NCI-H2081 treated with DMSO at 0.1 percent for 48 hours (cell line): ENCODE measurements around the gene PRPSAP1.
"Not testable (repeated sequence)": the region's sequence is repeated elsewhere in the genome, so short reads cannot be mapped to it uniquely, and the experiment has no call there.

Experiments
- DNase-seq: peaks from one replicate; lab custom pipeline; 2025; lab: John Stamatoyannopoulos, UW

The PRPSAP1 gene

DNA sequence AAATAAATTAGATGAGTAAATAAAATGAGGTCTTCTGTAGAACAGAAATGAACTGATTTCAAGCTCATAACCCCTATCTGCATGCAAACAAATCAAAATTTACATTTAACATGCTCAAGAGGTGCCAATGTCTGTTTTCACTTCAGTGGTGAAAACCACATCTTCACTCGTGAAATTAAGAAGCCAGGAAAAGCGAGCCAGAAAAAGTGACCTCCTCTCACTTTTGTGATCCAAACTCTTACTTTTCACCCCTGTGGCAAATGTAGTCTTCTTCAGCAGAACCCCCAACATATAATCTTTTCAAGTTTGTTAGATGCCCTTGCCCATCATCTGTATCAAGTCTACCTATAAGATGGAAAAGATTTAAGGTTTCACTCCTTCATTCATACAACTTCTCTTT lies 36.2 kb downstream of the PRPSAP1 start:
- no peak for DNase-seq

DNA sequence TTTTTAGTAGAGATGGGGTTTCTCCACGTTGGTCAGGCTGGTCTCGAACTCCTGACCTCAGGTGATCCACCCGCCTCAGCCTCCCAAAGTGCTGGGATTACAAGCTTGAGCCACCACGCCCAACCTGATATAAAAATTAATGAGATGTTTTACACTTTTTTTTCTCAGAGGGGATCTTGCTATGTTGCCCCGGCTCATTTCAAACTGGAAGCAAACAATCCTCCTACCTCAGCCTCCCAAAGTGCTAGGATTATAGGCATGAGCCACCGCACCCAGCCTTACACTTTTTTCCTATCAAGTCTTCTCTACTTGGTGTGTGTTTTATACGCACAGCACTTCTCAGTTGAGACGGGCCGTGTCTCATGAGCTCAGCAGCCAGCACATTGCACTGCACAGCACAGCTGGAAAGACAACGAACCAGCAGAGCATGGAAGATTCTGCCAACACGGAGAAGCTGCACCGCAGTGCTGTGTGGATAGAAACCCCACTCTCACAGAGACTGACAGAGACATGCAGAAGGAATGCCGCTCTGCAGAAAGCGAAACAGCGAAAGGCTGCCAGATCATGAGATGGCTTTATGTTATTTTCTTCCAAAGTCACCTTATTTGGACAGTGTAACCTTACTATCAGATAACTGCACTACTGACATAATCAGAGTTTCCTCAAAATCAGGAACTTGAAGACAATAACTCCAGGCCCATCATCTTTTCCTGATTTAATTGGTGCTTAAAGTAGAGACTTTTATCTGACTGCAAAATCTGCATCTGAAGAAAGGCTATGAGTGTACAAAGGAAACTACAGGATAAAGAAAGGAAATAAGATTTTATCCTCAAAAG lies 39.1 kb downstream of the PRPSAP1 start:
- DNase-seq = no peak

DNA sequence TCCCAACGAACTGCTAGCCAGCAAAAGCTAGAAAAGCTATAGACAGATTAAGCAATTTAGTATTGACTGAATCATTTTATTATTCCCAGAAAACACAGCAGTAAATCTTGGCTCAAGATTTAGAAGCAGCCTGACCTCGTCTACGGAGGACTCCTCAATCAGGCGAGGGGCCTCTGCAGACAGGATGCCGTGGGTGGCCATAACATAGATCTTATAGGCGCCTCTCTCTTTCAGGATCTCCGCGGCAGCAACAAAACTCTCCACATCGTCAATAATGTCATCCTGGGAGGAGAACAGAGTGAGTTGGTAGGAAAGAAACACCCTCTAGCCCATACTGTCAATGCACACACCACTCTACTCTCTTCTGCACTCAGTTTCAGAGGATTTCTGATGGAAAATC lies 41.0 kb downstream of the PRPSAP1 start:
- DNase-seq = no peak

DNA sequence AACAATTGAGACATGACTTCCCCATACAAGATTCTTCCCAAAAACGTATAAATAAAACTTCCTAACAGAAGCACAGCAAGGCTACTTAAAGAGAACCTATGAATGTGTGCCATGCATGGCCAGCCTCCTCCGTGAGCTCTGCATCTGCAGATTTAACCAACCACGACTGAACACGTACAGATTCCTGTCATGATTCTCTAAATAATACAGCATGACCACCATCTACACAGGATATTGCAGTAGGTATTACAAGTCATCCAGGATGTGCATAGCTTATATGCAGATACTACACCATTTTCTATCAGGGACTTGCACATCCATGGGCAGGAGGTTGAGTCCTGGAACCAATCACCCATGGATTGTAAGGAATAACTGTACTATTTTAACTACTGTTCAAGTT lies 44.3 kb downstream of the PRPSAP1 start:
- no peak for DNase-seq

DNA sequence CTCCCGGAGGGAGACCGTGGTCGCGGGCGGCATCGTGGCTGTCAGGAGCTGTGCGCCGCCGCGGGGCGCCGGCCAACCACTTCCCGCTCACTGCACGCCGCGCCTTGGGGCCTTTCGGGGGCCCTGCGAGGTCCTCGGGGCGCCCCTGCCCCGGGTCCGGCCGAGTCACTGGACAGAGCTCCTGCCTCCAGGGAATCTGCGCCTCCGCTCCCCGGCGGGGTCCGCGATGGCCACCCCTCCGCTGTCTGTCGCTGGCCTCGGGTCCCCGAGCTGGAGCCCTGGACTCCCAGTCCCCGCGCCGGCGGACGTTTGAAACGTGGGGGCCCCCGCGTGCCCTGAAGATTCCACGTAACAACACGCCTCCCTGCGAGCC lies 45.8 kb downstream of the PRPSAP1 start, which contains the start of gene QRICH2:
Gene QRICH2, minus strand, starts transcription at position 311 of the 373 bp plus-strand sequence. Its CDS starts 278 bp downstream, at position 33.
- DNase-seq = no peak

DNA sequence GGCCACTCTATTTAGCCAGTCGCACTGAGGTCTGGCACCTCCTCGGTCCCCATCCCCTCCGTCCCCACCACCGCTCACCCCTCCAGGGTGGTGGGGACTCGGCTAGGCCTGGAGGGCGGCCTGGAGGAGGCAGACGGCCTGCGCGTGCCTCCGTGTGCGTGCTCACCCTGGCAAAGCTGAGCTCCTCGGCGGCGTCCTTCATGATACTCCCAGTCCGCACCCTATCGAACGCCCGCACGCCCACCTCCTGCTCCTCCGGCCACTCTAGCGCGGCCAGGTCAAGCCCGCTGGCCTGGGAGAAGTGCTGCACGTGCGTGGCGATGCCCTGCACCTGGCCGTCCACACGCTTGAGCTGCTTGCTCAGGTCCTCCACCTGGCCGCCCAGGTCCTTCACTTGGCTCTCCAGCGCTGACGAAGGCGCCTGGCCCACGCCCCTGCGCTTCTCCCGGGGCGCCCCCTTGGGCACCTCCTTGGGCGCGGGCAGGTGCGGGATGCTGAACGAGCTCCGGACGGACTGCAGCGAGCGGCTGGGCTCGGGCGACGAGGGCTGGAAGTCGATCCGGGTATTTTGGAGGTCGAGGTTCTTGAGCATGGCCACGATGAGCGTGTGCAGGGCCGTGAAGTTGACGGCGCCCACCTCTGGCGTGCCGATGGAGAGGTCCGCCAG lies 46.3 kb downstream of the PRPSAP1 start:
- DNase-seq = no peak

DNA sequence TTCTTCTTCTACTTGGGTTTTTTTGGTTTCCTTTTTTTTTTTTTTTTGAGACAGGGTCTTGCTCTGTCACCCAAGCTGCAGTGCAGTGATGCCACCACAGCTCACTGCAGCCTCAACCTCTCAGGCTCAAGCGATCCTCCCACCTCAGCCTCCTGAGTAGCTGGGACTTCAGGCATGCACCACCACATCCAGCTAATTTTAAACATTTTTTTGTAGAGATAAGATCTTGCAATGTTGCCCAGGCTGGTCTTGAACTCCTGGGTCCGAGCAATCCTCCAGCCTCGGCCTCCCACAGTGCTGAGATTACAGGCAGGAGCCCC lies 48.6 kb downstream of the PRPSAP1 start:
- not testable (repeated sequence) for DNase-seq

DNA sequence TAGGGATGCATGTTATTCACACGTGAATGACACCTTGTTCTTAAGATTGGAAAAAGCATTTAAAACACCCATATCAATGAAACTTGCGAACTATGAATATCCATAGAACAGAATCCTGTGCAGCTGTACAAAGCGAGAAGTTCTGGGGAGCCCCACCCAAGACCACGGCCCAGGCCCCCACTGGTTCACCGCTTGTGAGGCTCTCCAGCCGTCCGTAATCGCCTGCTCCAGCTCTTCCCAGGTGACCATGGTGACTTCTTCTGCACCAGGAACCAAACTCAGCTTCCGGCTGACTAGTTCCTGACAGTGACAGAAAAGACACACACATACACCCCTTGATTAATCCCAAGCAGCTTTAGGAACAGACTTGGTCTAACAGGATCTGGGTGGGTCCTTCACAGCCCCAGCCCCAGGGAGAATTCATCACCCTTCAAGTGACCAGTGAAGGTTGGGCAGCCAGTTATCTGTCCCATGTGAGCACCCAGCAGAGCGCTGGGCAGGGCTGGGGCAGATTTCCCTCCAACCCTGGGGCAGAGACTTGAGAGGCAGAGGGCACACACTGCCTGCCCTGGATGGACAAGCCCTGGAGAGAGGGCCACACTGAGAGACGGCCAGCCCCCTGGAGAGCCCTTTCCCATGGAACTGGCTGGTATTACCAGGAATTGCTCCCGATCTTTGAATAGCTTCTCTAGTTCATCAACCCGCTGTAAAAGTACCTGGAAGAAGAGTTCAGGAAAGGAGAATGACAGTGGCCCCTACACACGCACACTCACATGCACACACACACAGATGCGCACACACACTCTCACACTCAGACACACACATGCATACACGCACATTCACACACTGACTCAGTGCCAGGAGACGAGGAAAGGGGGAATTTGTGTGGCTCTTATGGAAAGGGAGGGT lies 49.2 kb downstream of the PRPSAP1 start:
- no peak for DNase-seq

DNA sequence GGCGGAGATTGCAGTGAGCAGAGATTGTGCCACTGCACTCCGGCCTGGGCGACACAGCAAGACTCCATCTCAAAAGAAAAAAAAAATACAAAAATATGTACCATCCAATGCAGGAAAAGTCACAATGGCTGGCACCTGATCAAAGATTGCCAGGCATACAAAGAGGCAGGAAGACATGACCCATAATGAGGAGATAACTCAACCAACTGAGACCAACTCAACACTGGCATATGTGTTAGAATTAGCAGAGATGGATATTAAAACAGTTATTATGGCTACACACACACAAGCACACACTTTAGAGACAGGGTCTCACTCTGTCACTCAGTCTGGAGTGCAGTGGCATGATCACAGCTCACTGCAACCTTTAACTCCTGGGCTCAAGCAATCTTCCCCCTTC lies 56.3 kb downstream of the PRPSAP1 start:
- DNase-seq = no peak

DNA sequence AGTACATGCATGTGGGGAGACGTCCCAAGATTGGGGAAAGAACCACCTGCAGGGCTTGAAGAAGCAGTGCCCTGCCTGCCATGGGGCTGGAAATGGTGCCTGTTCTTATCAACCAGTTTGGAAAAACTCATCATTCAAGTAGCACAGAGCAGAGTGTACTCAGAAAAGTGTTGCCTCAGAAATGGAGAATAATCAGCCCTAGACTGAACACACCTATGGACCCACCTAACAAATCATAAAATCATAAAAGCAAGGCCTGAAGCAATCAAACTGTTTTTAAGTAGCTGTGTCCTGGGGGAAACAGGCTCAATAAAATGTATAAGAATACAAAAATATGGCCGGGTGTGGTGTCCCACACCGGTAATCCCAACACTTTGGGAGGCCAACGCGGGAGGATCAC lies 56.8 kb downstream of the PRPSAP1 start:
- no peak for DNase-seq

DNA sequence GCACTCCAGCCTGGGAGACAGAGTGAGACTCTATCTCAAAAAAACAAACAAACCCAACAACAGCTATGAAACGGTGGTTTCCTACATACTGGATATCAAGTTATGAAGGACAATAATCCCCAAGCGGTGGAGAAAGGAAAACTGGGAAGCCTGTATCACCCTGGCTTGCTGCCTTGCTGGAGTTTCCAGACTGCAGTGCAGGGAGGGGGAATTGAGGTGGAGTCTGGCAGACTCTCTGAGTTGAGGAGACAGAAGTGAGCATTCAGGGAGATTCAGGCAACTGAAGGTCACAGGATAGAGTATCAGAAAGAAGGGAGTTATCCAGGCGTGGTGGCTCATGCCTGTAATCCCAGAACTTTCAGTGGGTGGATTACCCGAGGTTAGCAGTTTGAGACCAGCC lies 57.5 kb downstream of the PRPSAP1 start:
- no peak for DNase-seq

DNA sequence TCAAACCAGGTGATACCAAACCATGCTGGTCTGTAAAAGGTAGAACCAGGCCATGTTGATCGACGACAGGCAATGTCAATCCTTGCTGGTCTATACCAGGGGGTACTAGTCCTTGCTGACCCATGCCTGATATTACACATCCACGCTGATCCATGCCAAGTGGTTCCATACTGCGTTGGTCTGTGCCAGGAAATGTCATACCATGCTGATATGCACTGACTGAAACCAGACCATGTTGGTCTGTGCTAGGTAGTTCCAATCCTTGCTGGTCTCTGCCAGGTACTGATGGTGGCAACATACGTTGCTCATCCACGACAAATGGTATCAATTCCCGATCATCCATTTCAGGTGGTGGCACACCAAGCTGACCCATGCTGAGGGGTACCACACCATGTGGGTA lies 60.6 kb downstream of the PRPSAP1 start:
- no peak for DNase-seq

DNA sequence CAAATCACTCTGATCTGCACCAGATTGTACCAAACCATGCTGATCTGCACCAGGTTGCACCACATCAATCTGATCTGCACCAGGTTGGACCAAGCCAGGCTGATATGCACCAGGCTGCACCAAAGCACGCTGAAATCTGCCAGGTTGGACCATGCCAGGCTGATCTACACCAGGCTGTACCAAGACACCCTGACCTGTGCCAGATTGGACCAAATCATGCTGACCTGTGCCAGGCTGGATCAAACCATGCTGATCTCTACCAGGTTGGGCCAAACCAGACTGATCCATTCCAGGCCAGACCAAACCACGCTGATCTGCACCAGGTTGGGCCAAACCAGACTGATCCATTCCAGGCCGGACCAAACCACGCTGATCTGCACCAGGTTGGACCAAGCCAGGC lies 61.1 kb downstream of the PRPSAP1 start:
- no peak for DNase-seq

DNA sequence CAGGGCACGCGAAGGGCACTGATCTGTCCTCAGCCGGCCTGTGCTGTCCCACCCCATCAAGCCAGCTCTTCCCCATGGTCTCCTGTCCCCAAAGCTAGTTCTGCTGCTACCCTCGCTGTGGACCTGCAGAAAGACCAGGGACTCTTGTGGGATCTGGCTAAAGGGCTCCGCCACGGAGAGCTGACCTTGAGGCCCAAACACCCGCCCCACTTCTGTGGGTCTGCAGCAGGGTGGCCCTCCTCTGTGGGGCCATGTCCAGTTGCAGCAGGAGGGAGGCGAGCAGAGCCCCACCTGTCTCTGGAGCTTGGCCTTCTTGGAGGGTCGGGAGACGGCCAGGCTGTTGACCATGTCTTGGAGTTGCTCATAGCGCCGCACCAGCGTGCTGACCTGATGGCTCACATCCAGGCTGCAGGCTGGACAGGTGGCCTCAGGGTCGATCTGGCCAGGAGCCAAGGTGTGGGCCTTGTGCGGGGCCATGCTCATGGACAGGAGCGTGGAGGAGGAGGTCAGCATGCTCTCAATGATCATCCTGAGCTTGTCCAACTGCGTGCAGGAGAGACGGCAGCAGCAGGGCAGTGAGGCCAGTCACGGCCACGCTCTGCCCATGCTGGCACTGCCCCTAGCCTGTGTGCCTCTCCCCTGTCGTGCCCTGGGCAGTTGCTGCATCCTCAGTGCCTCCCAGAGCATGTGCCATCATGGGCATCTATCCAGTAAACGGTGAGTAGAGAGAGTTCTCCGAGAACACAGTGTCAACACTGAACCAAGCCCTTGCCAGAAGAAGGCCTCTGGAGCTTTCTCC lies 71.9 kb downstream of the PRPSAP1 start:
- no peak for DNase-seq

DNA sequence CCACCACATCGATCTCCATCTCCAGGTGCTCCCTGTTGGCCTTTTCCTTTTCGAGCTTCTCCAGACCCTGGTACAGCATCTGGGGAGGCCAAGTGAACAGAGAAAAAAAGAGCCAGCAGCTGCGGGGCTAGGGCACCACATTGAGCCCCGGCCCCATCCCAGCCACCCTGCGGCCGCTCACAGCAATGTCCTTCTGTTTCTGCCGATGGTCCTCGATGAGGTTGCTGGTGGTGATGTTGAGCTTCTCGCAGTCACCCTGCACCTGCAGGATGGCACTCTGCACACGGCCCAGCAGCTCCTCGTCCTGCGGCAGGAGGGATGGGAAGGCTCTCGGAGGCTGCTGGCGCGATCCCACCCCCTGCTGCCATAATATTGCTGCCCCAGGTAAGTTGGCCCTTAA lies 73.1 kb downstream of the PRPSAP1 start:
- DNase-seq = no peak

DNA sequence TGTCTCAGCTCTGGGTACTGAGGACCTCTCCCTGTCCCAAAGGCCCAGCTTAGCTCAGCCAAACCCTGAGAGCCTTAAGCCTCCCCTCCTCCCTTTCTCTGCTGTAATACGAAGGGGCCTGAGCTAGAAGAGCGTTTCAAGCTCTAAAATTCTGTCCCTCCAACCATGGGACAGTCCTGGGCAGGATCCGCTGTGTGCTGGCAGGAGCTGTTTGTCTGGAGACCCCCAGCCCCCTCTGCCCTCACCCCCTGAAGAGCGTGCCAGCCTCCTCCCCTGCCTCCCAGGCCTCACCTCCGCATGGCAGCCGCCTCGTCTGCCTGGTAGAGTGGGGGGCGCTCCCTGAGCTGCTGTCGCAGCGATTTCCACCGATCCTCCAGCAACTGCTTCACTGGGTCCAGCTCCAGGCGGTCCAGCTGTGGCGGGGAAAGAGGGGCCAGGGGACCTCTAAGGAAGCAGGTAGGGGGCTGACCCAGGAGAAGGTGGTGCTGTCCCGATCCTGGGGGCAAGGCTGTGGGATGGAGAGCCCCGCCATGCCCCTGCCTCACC lies 73.9 kb downstream of the PRPSAP1 start:
- DNase-seq = no peak

DNA sequence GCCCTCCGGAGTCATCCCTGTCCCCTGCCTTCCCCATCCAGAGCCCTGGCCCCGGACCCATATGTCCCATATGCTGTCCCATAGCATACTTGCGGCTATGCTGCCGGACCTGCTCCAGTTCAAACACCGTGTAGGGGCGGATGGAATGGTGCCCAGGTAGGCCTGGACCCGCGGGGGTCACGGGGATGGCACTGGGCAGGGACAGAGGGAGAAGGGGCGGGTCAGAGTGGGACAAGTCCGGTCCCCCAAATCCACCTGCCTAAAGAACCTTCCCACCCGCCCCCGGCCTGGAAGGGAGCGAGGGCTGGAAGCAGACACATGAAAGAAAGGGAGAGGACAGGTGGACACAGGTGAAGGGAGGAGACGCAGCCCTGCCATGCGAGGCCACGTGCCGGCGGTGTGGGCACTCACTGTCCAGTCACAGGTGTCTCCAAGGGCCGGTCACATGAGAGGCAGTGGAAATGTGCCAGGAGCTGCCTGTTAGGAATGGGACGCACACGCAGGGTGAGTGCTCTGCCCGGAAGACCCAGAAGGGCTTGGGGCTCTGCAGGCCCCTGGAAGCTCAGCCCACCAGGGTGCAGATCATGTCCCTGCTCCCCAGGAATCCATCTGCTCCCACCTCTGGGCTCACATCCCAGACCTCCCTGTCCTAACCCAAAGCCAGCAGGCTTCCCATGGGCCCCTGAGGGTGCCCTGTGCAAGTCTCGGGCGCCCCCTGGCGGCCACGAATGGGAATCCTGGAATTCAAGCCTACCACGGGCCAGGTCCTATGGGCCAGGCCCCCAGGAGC lies 74.6 kb downstream of the PRPSAP1 start:
- no peak for DNase-seq

DNA sequence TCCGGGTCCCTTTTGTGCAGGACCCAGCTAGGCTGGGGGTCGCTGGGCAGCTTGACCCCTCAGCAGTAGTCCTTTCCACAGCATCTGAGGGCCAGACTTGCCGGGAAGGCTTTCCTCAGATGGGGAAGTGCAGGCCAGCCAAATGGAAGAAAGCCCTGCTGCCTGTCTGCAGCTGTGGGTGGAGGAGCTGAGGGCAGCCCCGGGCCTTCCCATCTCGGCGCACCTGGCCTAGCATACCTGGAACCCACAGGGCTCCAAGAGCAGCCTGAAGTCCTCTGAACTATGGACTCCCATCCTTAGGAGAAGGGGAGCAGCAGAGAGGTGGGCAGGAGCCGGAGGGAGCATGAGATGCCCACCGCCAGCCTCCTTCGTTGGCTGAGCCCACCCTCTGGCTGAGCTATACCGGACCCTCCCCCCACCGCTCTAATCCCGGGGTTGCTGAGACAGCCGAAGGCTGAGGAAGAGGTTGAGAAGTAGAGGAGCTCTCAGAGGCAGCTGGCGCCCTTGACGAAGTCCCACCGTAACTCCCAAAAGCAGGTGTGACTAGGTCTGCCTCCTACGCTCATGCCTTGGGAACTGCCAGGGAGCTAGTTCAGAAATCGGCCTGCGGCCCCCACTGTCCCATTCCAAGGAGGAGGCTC lies 75.3 kb downstream of the PRPSAP1 start:
- no peak for DNase-seq

DNA sequence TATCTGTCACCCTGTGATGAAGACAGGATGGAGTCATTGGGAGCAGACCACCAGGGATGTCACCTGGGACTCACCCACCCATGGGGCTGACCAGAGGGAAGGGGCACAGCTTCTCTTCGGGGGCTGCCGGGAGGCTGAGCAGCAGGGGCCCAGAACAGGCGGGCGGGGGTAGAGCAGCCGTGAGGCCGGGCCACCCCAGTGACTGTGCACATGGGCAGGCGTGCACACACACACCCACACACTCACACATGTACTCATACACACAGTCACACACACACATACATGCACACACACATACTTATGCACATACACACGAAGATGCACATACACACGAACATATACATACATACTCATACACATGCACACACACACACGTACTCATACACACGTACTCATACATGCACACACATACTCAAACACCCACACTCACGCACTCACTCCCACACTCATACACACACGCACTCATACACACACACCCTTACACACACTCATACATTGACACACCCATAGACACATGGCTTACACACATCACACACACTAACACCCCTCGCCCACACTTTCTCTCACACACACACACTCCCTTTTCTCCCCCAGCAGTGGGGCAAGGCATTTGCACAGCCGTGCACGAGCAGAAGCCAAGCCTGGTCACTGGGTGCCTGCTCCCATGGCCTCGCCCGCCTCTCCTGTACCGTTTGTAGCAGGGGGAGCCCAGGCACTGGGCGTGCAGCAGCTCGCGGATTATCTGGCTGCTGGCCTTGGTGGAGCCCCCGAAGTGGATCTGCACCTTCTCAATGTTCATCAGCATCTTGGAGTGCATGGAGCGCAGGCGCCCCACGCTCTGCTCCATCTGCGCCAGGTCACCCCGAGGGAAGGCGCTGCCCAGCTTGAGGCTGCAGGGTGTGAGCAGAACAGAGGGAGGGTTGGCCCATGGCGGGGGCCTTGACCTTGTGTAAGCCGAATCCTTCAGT lies 76.1 kb downstream of the PRPSAP1 start:
- no peak for DNase-seq
